ENCODE data around the gene ADD3. TPM values are rescaled to one million over a fixed set of nuclear protein-coding genes. Genes with fewer than 3 reads are reported as not detected.

Gene ADD3
- total RNA-seq, 1 experiment from 2014 or later = 59.9 TPM

GRCh38 chr10:110087682-110088081, 79.9 kb downstream of the ADD3 start:
- Mint-ChIP-seq H3K4me3 (no peak overlapping the region), H3K9me3 (no peaks in the 10 kb centered on the region)

More at GRCh38 chr10:110087682-110088081, 79.9 kb downstream of the ADD3 start:
- Histone ChIP-seq H3K4me1 (ENCODE audit: insufficient read depth, low read length) (no peaks in the 10 kb centered on the region), H3K27ac (ENCODE audit: insufficient read length, low read depth, low read length) (no peak overlapping the region), H3K56ac (ENCODE audit: insufficient read length, low read depth, low read length) (no peak overlapping the region), H2BK5ac (ENCODE audit: insufficient read length, low read length) (no peak overlapping the region), H2BK12ac (ENCODE audit: insufficient read length, low read depth, low read length) (no peak overlapping the region), H3K14ac (ENCODE audit: insufficient read depth, low read length) (no peak overlapping the region), H3K4ac (ENCODE audit: low read depth, low read length) (no peak overlapping the region), H2AFZ (ENCODE audit: low read length) (no peak overlapping the region), H3K18ac (ENCODE audit: insufficient read length, low read depth, low read length) (no peak overlapping the region), H3K23me2 (ENCODE audit: insufficient read length, low read depth, low read length, poor library complexity, severe bottlenecking) (no peaks in the 10 kb centered on the region), H4K8ac (replicated peaks; ENCODE audit: insufficient read length, low read depth, low read length) (no peak overlapping the region), H2BK15ac (ENCODE audit: low read depth, low read length) (no peak overlapping the region), H3K27me3 (ENCODE audit: insufficient read depth, low read length) (no peaks in the 10 kb centered on the region), H4K20me1 (ENCODE audit: control insufficient read depth, insufficient read depth, insufficient read length) (no peaks in the 10 kb centered on the region), H3K79me1 (ENCODE audit: insufficient read depth, low read depth, low read length, poor library complexity, severe bottlenecking) (no peaks in the 10 kb centered on the region), H2BK20ac (ENCODE audit: low read depth, low read length, poor library complexity, severe bottlenecking) (no peak overlapping the region), H4K91ac (ENCODE audit: insufficient read length, low read depth, low read length) (no peak overlapping the region), H3K79me2 (ENCODE audit: insufficient read depth, low read length) (no peaks in the 10 kb centered on the region), H3K9me3 (ENCODE audit: control insufficient read depth, low read depth, low read length) (no peaks in the 10 kb centered on the region), H2AK5ac (ENCODE audit: insufficient read length, low read length) (no peak overlapping the region), H3K4me2 (ENCODE audit: insufficient read depth, insufficient read length, low read length) (no peak overlapping the region), H3T11ph (ENCODE audit: low read length) (no peak overlapping the region), H2BK120ac (ENCODE audit: low read depth, low read length, poor library complexity, severe bottlenecking) (no peak overlapping the region), H4K5ac (ENCODE audit: insufficient read length, low read depth, low read length) (no peak overlapping the region), H3K9ac (ENCODE audit: extremely low read depth, insufficient read length, low read length) (no peak overlapping the region), H3K23ac (ENCODE audit: insufficient read length, low read depth, low read length) (no peak overlapping the region)
- peaks cover 0 to 2% (median 0%) of the 10 kb centered on the region in 3 experiments; a peak in 1 of 7 replicates for H3K36me3 Mint-ChIP-seq (ENCODE audit: insufficient read depth in 1 of 3, low read depth in 3 of 3)
- no peak for TF ChIP-seq CTCF (conservative IDR thresholded peaks at IDR 0.05)
- H3K27me3 Mint-ChIP-seq (ENCODE audit: low read depth) = no peaks in the 10 kb centered on the region
- no peak overlapping the region; a peak in 1 of 7 replicates for H3K27ac Mint-ChIP-seq
- peaks cover 12 to 13% of the 10 kb centered on the region in 2 experiments for H3K4me1 Mint-ChIP-seq
- no peak for DNase-seq
- whole genome bisulfite sequencing (ENCODE audit: extremely low coverage, insufficient read length, low lambda C conversion rate) = no CpG with 5 or more reads among the region's 4 CpGs

Measured in H9 (cell line).